SK-N-SH (cell line): ENCODE data around the gene METTL21A. TPM values are rescaled to one million over a fixed set of nuclear protein-coding genes. Genes with fewer than 3 reads are reported as not detected.

ENCODE experiments used
- CTCF ChIA-PET: fragments of 300-600, 350-600 bp; formaldehyde crosslinking; extraction: SDS; loops from one replicate; lab custom pipeline; 2021; lab: Yijun Ruan, JAX
- POLR2A ChIA-PET: fragments of 350-600 bp; sonication (Branson Sonifier 250); formaldehyde crosslinking; extraction: SDS; loops from one replicate; lab custom pipeline; 2020; ENCODE audit warnings: antibody characterized with exemption, inconsistent platforms; lab: Yijun Ruan, JAX
- DNase-seq: peaks from one replicate; pipeline ENCODE4 v3.0.0; 2012
- H2AFZ ChIP-seq: fragments of 200-600 bp; sonication (generic); 2 replicates; pipeline ENCODE4 v1.8.1; 2016; ENCODE audit warnings: antibody characterized with exemption, mild to moderate bottlenecking, low read depth
- H3F3A ChIP-seq: fragments of 200-600 bp; sonication (generic); replicated peaks from 2 replicates; pipeline ENCODE3; 2016; ENCODE audit warnings: antibody characterized with exemption, mild to moderate bottlenecking; ENCODE audit not compliant: insufficient read depth
- H3K27ac ChIP-seq, 2 experiments: fragments of 200-500 bp in 1 of 2; fragments of 200-600 bp in 1 of 2; sonication (Bioruptor generic) in 1 of 2; sonication (generic), shearing (Covaris generic) in 1 of 2; 2 replicates each; pipeline versions ENCODE4 v1.5.1 to v1.6.1; 2014 to 2016; ENCODE audit warnings: low read depth in 2 of 2, inconsistent platforms in 1 of 2, low read length in 1 of 2, mild to moderate bottlenecking in 1 of 2, mixed read lengths in 1 of 2
- H3K27me3 ChIP-seq: fragments of 200-600 bp; sonication (generic), shearing (Covaris generic); 2 replicates; pipeline ENCODE4 v1.6.1; 2016; ENCODE audit warnings: mixed run types; ENCODE audit not compliant: insufficient read depth
- H3K36me3 ChIP-seq, 2 experiments: fragments of 200-500 bp in 1 of 2; fragments of 200-600 bp in 1 of 2; sonication (Bioruptor generic) in 1 of 2; sonication (generic) in 1 of 2; replicated peaks in 1 of 2; 2 replicates each; pipeline versions ENCODE3 to v1.5.1; 2014 to 2016; ENCODE audit warnings: low read length in 1 of 2, mild to moderate bottlenecking in 1 of 2; ENCODE audit not compliant: insufficient read depth in 2 of 2, control insufficient read depth in 1 of 2
- H3K4me1 ChIP-seq, 2 experiments: fragments of 200-500 bp in 1 of 2; fragments of 200-600 bp in 1 of 2; sonication (Bioruptor generic) in 1 of 2; sonication (generic), shearing (Covaris generic) in 1 of 2; 2 replicates each; pipeline versions ENCODE4 v1.5.1 to v1.6.1; 2014 to 2016; ENCODE audit warnings: low read depth in 1 of 2, low read length in 1 of 2, mixed run types in 1 of 2; ENCODE audit not compliant: insufficient read depth in 2 of 2, control insufficient read depth in 1 of 2
- H3K4me2 ChIP-seq: fragments of 200-600 bp; sonication (generic), shearing (Covaris generic); 2 replicates; pipeline ENCODE4 v1.6.1; 2017; ENCODE audit warnings: mixed run types
- H3K4me3 ChIP-seq, 2 experiments: fragments of 200-500 bp in 1 of 2; fragments of 200-600 bp in 1 of 2; sonication (Bioruptor generic) in 1 of 2; sonication (generic), shearing (Covaris generic) in 1 of 2; 2 replicates each; pipeline versions ENCODE4 v1.5.1 to v1.8.1; 2014 to 2016; ENCODE audit warnings: low read depth in 2 of 2, inconsistent platforms in 1 of 2, low read length in 1 of 2, mild to moderate bottlenecking in 1 of 2, mixed read lengths in 1 of 2, moderate library complexity in 1 of 2
- H3K79me2 ChIP-seq: fragments of 200-600 bp; sonication (generic); 2 replicates; pipeline ENCODE4 v1.8.1; 2017; ENCODE audit warnings: mild to moderate bottlenecking; ENCODE audit not compliant: insufficient read depth
- H3K9ac ChIP-seq: fragments of 200-600 bp; sonication (generic); 2 replicates; pipeline ENCODE4 v1.6.1; 2017; ENCODE audit warnings: mixed run types
- H3K9me2 ChIP-seq: fragments of 200-600 bp; sonication (generic); 2 replicates; pipeline ENCODE4 v1.6.1; 2017; ENCODE audit warnings: mixed run types
- H3K9me3 ChIP-seq: fragments of 200-600 bp; sonication (generic); 2 replicates; pipeline ENCODE4 v1.6.1; 2017; ENCODE audit warnings: mixed run types, mild to moderate bottlenecking, moderate library complexity
- H4K20me1 ChIP-seq: fragments of 200-600 bp; sonication (generic); 2 replicates; pipeline ENCODE4 v1.6.1; 2017; ENCODE audit warnings: mild to moderate bottlenecking, mixed run types; ENCODE audit not compliant: insufficient read depth
- CHD2 ChIP-seq: fragments of 150-350 bp; IDR thresholded peaks from 2 replicates; pipeline ENCODE4 v1.6.1; 2018; ENCODE audit warnings: low read length; ENCODE audit not compliant: partially characterized antibody
- EZH2phosphoT487 ChIP-seq: fragments of 200-600 bp; sonication (generic); IDR thresholded peaks from 2 replicates; pipeline ENCODE4 v1.6.1; 2017; ENCODE audit warnings: low read depth, mixed run types, mild to moderate bottlenecking, antibody characterized with exemption, moderate library complexity, borderline replicate concordance
- MEF2A ChIP-seq: IDR thresholded peaks from 2 replicates; pipeline ENCODE4 v1.4.0; 2012; ENCODE audit warnings: low read depth, borderline replicate concordance
- RAD21 ChIP-seq: IDR thresholded peaks from 2 replicates; pipeline ENCODE4 v1.6.1; 2012; ENCODE audit warnings: mild to moderate bottlenecking, low read length
- TAF1 ChIP-seq: IDR thresholded peaks from 2 replicates; pipeline ENCODE4 v1.6.1; 2012; ENCODE audit warnings: low read depth, mild to moderate bottlenecking, low read length, moderate library complexity, borderline replicate concordance
- TEAD4 ChIP-seq: IDR thresholded peaks from 2 replicates; pipeline ENCODE4 v1.4.0; 2012; ENCODE audit warnings: mild to moderate bottlenecking, borderline replicate concordance; ENCODE audit not compliant: insufficient read depth
- WGBS: methylation state at CpG from one replicate; pipeline ENCODE4 v1.1.6; 2017; ENCODE audit warnings: low lambda C conversion rate; 5-methylcytosine and 5-hydroxymethylcytosine counted together
- polyA plus RNA-seq, 3 experiments: library from polyadenylated mRNA; depleted of rRNA; stranded (reverse); fragments of >200 nt; gene quantifications; 2 replicates each; pipeline ENCODE4 v1.2.3, GENCODE V29; 2012
- small RNA-seq, 7 experiments: library from RNA; depleted of rRNA; stranded (forward); fragments of <200 nt; gene quantifications; one replicate each; pipeline ENCODE3, GENCODE V24; 2012
- TF ChIP-seq, protein P1 (sequence below): IDR thresholded peaks from 2 replicates; pipeline ENCODE4 v1.6.1; 2012; ENCODE audit warnings: mild to moderate bottlenecking, low read depth, low read length, moderate library complexity
- TF ChIP-seq, protein P2 (sequence below): IDR thresholded peaks from 2 replicates; pipeline ENCODE4; 2012
- TF ChIP-seq, protein P3 (sequence below): fragments of 150-350 bp; IDR thresholded peaks from 2 replicates; pipeline ENCODE4 v1.6.1; 2017; ENCODE audit warnings: antibody characterized with exemption, low read length, low read depth, borderline replicate concordance
- TF ChIP-seq, protein P4 (sequence below): fragments of 200-600 bp; sonication (generic); IDR thresholded peaks from 2 replicates; pipeline ENCODE4 v1.6.1; 2017; ENCODE audit warnings: antibody characterized with exemption, mild to moderate bottlenecking, moderate library complexity

METTL21A gene
- polyA plus RNA-seq, 1 of the 3 experiments (the other 2 are of a cell fraction), result 19.4 TPM

DNA sequence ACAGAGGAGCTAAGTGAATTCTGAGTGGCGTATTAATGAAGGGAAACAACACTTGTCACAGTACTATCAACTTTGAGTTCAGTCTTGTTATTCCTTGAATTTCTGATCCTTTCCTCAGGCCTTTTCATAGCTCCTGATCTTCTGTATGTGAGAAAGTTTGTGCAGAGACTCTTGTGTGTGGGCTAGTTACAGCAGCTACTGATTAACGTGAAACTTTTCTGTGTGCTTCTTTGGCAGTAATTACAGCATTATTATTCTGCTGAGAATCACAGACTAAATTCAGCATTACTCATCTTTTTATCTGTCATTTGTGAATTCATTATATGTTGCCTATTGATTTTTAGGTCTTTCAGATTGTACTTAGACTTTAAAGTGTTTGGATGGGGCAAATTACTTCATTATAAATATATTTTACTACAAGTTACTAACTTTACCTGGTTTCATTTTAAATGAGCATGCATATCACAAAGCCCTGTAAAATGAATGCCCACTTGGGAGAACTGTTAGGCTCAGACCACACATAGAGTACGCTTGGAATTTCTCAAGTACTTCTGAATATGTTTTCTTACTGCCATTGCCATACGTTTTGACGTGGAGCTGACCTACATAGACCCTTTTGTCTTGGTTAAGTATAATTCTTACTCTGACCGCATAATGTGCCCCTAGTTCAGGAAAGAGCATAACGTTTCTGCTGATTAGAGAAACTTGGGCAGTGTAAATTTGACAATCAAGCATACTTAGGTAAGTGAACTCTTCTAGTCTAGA is 59.3 kb downstream of the METTL21A start:
- Histone ChIP-seq H3K4me1 (0 out of 4 replicates have a peak, but pooled peaks cover 0 to 11% of the 10 kb centered on the region in 2 experiments), H3K9me3 (no peaks in the 10 kb centered on the region), H3K79me2 (peaks cover 5% of the 10 kb centered on the region), H3K27me3 (no peaks in the 10 kb centered on the region), H2AFZ (no peak overlapping the region), H3K9me2 (no peaks in the 10 kb centered on the region), H3K36me3 (peaks cover 66 to 74% of the 10 kb centered on the region in 2 experiments), H3K27ac (no peak overlapping the region; a peak in 1 of 4 replicates), H3K4me3 (no peak overlapping the region), H3F3A (peaks cover 11% of the 10 kb centered on the region), H3K4me2 (no peak overlapping the region), H3K9ac (no peak overlapping the region)
- CTCF ChIA-PET, result interaction anchor here (1.4 kb wide), 1 partner anchor 20 kb away, joined by 4 read pairs; no protein-coding TSS in a partner anchor
- 97% methylated on average over 7 of the region's 7 CpGs for WGBS
- DNase-seq, result no peak
- TF ChIP-seq RAD21 (no peak), CHD2 (no peak), TEAD4 (no peak), MEF2A (no peak), EZH2phosphoT487 (no peak), TAF1 (no peak)
- TF ChIP-seq, protein P1, sequence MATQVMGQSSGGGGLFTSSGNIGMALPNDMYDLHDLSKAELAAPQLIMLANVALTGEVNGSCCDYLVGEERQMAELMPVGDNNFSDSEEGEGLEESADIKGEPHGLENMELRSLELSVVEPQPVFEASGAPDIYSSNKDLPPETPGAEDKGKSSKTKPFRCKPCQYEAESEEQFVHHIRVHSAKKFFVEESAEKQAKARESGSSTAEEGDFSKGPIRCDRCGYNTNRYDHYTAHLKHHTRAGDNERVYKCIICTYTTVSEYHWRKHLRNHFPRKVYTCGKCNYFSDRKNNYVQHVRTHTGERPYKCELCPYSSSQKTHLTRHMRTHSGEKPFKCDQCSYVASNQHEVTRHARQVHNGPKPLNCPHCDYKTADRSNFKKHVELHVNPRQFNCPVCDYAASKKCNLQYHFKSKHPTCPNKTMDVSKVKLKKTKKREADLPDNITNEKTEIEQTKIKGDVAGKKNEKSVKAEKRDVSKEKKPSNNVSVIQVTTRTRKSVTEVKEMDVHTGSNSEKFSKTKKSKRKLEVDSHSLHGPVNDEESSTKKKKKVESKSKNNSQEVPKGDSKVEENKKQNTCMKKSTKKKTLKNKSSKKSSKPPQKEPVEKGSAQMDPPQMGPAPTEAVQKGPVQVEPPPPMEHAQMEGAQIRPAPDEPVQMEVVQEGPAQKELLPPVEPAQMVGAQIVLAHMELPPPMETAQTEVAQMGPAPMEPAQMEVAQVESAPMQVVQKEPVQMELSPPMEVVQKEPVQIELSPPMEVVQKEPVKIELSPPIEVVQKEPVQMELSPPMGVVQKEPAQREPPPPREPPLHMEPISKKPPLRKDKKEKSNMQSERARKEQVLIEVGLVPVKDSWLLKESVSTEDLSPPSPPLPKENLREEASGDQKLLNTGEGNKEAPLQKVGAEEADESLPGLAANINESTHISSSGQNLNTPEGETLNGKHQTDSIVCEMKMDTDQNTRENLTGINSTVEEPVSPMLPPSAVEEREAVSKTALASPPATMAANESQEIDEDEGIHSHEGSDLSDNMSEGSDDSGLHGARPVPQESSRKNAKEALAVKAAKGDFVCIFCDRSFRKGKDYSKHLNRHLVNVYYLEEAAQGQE, result no peak
- TF ChIP-seq, protein P2, sequence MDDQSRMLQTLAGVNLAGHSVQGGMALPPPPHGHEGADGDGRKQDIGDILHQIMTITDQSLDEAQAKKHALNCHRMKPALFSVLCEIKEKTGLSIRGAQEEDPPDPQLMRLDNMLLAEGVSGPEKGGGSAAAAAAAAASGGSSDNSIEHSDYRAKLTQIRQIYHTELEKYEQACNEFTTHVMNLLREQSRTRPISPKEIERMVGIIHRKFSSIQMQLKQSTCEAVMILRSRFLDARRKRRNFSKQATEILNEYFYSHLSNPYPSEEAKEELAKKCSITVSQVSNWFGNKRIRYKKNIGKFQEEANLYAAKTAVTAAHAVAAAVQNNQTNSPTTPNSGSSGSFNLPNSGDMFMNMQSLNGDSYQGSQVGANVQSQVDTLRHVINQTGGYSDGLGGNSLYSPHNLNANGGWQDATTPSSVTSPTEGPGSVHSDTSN, result no peak
- TF ChIP-seq, protein P3, sequence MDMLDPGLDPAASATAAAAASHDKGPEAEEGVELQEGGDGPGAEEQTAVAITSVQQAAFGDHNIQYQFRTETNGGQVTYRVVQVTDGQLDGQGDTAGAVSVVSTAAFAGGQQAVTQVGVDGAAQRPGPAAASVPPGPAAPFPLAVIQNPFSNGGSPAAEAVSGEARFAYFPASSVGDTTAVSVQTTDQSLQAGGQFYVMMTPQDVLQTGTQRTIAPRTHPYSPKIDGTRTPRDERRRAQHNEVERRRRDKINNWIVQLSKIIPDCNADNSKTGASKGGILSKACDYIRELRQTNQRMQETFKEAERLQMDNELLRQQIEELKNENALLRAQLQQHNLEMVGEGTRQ, result no peak
- TF ChIP-seq, protein P4, sequence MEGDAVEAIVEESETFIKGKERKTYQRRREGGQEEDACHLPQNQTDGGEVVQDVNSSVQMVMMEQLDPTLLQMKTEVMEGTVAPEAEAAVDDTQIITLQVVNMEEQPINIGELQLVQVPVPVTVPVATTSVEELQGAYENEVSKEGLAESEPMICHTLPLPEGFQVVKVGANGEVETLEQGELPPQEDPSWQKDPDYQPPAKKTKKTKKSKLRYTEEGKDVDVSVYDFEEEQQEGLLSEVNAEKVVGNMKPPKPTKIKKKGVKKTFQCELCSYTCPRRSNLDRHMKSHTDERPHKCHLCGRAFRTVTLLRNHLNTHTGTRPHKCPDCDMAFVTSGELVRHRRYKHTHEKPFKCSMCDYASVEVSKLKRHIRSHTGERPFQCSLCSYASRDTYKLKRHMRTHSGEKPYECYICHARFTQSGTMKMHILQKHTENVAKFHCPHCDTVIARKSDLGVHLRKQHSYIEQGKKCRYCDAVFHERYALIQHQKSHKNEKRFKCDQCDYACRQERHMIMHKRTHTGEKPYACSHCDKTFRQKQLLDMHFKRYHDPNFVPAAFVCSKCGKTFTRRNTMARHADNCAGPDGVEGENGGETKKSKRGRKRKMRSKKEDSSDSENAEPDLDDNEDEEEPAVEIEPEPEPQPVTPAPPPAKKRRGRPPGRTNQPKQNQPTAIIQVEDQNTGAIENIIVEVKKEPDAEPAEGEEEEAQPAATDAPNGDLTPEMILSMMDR, result no peak
- TF ChIP-seq, all 33 proteins: peak for 0
- POLR2A ChIA-PET, result no interaction called here
- H4K20me1 ChIP-seq, result no peaks in the 10 kb centered on the region

Small RNAs within 50 kb of the gene (small RNA-seq; reads per million reads assigned to genes)
- 0 reads per million in 7 experiments for gene RPS29P9

Other genes with a start within 250 kb of the METTL21A start
- gene CREB1, start 95.4 kb downstream of the METTL21A start, polyA plus RNA-seq (2012; rRNA removed), result 14.5 and 19.2 TPM in 2 replicates
- gene CCNYL1, start 86.2 kb upstream of the METTL21A start, polyA plus RNA-seq (2012; rRNA removed), result 8.7 and 10.0 TPM in 2 replicates
- 0.52 and 0.72 TPM in 2 replicates for gene FZD5, start 144.5 kb upstream of the METTL21A start, polyA plus RNA-seq (2012; rRNA removed)